SK-N-DZ (cell line): ENCODE measurements around the gene F2.
"Not testable (repeated sequence)": the region's sequence is repeated elsewhere in the genome, so short reads cannot be mapped to it uniquely, and the experiment has no call there.

ENCODE experiments used
- DNase-seq: peaks from one replicate; pipeline ENCODE4 v3.0.0-alpha.2; 2015; ENCODE audit warnings: low spot score

F2 gene

GRCh38 chr11:46717825-46718154 lies 1.2 kb upstream of the F2 start:
- DNase-seq = not testable (repeated sequence)

GRCh38 chr11:46718155-46719019 lies 626 bp upstream of the F2 start:
- DNase-seq = no peak

- no peak for DNase-seq
These were observed 668 bp downstream of the F2 start for GRCh38 chr11:46719543-46720218.

GRCh38 chr11:46721286-46721685 lies 2.3 kb downstream of the F2 start:
- DNase-seq = no peak

- no peak for DNase-seq
These were observed 3.7 kb downstream of the F2 start for GRCh38 chr11:46722566-46723358.

GRCh38 chr11:46723359-46723680 lies 4.3 kb downstream of the F2 start:
- DNase-seq = no peak

- peak; percentile 34 for DNase-seq
These were observed 5.1 kb downstream of the F2 start for GRCh38 chr11:46724088-46724487.

GRCh38 chr11:46725338-46726205 lies 6.6 kb downstream of the F2 start:
- no peak for DNase-seq

GRCh38 chr11:46726206-46726862 lies 7.3 kb downstream of the F2 start:
- DNase-seq = no peak

GRCh38 chr11:46727952-46728658 lies 9.1 kb downstream of the F2 start:
- no peak for DNase-seq

GRCh38 chr11:46728659-46729040 lies 9.6 kb downstream of the F2 start:
- no peak for DNase-seq

GRCh38 chr11:46729110-46730027 lies 10.4 kb downstream of the F2 start:
- no peak for DNase-seq

GRCh38 chr11:46731545-46731944 lies 12.5 kb downstream of the F2 start:
- DNase-seq = no peak

GRCh38 chr11:46733234-46733633 lies 14.2 kb downstream of the F2 start:
- DNase-seq = no peak

- no peak for DNase-seq
These were observed 17.1 kb downstream of the F2 start for GRCh38 chr11:46736146-46736545.

GRCh38 chr11:46736615-46737014 lies 17.6 kb downstream of the F2 start:
- no peak for DNase-seq

- DNase-seq = no peak
These were observed 18.7 kb downstream of the F2 start for GRCh38 chr11:46737699-46738098.

- DNase-seq = no peak
These were observed 19.9 kb downstream of the F2 start for GRCh38 chr11:46738887-46739286.
